ENCODE measurements around the gene DNAAF6.
"Not testable (repeated sequence)": the region's sequence is repeated elsewhere in the genome, so short reads cannot be mapped to it uniquely, and the experiment has no call there.

The DNAAF6 gene

GRCh38 chrX:107205770-107206696 lies at the start of gene DNAAF6, which contains the start of gene NUP62CL:
Gene DNAAF6, plus strand, starts transcription at chrX:107206611. Its CDS starts 6,265 bp downstream, at chrX:107212876.
Gene NUP62CL, minus strand, starts transcription at chrX:107206433. Its CDS starts 31,287 bp downstream, at chrX:107175146.
- Histone ChIP-seq H3K27ac (no peak within 1 kb of the TSS), H3K4me3 (ENCODE audit: low read depth, low read length) (peak within 1 kb of the TSS; percentile 42), H3K36me3 (no peaks in the 10 kb centered on the region), H3K27me3 (ENCODE audit: insufficient read depth, low read depth, severe bottlenecking) (peaks cover 23% of the 10 kb centered on the region), H3K9me3 (ENCODE audit: severe bottlenecking) (no peaks in the 10 kb centered on the region)
- no peak for TF ChIP-seq CTCF (IDR thresholded peaks at IDR 0.05; ENCODE audit: low read depth, low read length)
- DNase-seq: peak; percentile 76

- H3K9me3 ChIP-seq (ENCODE audit: severe bottlenecking); H3K27me3 ChIP-seq (ENCODE audit: insufficient read depth, low read depth, severe bottlenecking); H3K36me3 ChIP-seq; H3K27ac ChIP-seq; H3K4me3 ChIP-seq (ENCODE audit: low read depth, low read length); DNase-seq: not testable (repeated sequence)
These were observed 48.8 kb upstream of the DNAAF6 start for GRCh38 chrX:107157618-107158017.

GRCh38 chrX:107167163-107167921 lies 39.1 kb upstream of the DNAAF6 start:
- no peak for TF ChIP-seq CTCF (IDR thresholded peaks at IDR 0.05; ENCODE audit: low read depth, low read length)
- Histone ChIP-seq H3K4me3 (ENCODE audit: low read depth, low read length) (no peak overlapping the region), H3K9me3 (ENCODE audit: severe bottlenecking) (no peaks in the 10 kb centered on the region), H3K27ac (no peak overlapping the region), H3K36me3 (no peaks in the 10 kb centered on the region), H3K27me3 (ENCODE audit: insufficient read depth, low read depth, severe bottlenecking) (peaks cover 10% of the 10 kb centered on the region)
- no peak for DNase-seq

GRCh38 chrX:107168257-107168656 lies 38.2 kb upstream of the DNAAF6 start:
- H3K27me3 ChIP-seq (ENCODE audit: insufficient read depth, low read depth, severe bottlenecking): peaks cover 10% of the 10 kb centered on the region
- H3K36me3 ChIP-seq: no peaks in the 10 kb centered on the region
- H3K9me3 ChIP-seq (ENCODE audit: severe bottlenecking): no peaks in the 10 kb centered on the region
- no peak overlapping the region for H3K27ac ChIP-seq
- no peak overlapping the region for H3K4me3 ChIP-seq (ENCODE audit: low read depth, low read length)
- DNase-seq: no peak
- TF ChIP-seq CTCF (IDR thresholded peaks at IDR 0.05; ENCODE audit: low read depth, low read length): no peak

GRCh38 chrX:107168712-107169111 lies 37.7 kb upstream of the DNAAF6 start:
- H3K4me3 ChIP-seq (ENCODE audit: low read depth, low read length): no peak overlapping the region
- H3K27ac ChIP-seq: no peak overlapping the region
- no peaks in the 10 kb centered on the region for H3K9me3 ChIP-seq (ENCODE audit: severe bottlenecking)
- no peak for DNase-seq
- H3K27me3 ChIP-seq (ENCODE audit: insufficient read depth, low read depth, severe bottlenecking): peaks cover 10% of the 10 kb centered on the region
- H3K36me3 ChIP-seq: no peaks in the 10 kb centered on the region
- no peak for TF ChIP-seq CTCF (IDR thresholded peaks at IDR 0.05; ENCODE audit: low read depth, low read length)

Data from WERI-Rb-1 (cell line).